Muscle layer of duodenum (tissue), 2 donors: Measurements from ENCODE around the gene CCDC70.

Experiments
- H3K27ac ChIP-seq: one replicate; pipeline ENCODE4 v1.7.0; 2013; ENCODE audit warnings: mild to moderate bottlenecking, low read length
- H3K27me3 ChIP-seq: one replicate; pipeline ENCODE4 v1.7.0; 2013; ENCODE audit warnings: low read depth, mild to moderate bottlenecking, control low read depth, low read length
- H3K36me3 ChIP-seq, 2 donors: one replicate each; pipeline ENCODE4 v1.7.0; 2013; ENCODE audit warnings: low read length in 2 of 2, control low read depth in 1 of 2, mild to moderate bottlenecking in 1 of 2; ENCODE audit not compliant: insufficient read depth in 2 of 2, control insufficient read depth in 1 of 2
- H3K4me1 ChIP-seq, 2 donors: one replicate each; pipeline ENCODE4 v1.7.0; 2013; ENCODE audit warnings: low read length in 2 of 2, mild to moderate bottlenecking in 2 of 2, control low read depth in 1 of 2, moderate library complexity in 1 of 2; ENCODE audit not compliant: insufficient read depth in 2 of 2, control insufficient read depth in 1 of 2
- H3K4me3 ChIP-seq, 2 donors: one replicate each; pipeline ENCODE4 v1.7.0; 2013; ENCODE audit warnings: low read length in 2 of 2, low read depth in 1 of 2, mild to moderate bottlenecking in 1 of 2
- H3K9me3 ChIP-seq, 2 donors: one replicate each; pipeline ENCODE4 v1.7.0; 2013; ENCODE audit warnings: low read length in 2 of 2, control low read depth in 1 of 2, mild to moderate bottlenecking in 1 of 2; ENCODE audit not compliant: control insufficient read depth in 1 of 2
- donor health status: healthy.

Gene CCDC70

GRCh38 chr13:51867062-51867461 lies 5.3 kb downstream of the CCDC70 start:
- no peak overlapping the region for H3K27ac ChIP-seq
- H3K4me1 ChIP-seq: no peaks in the 10 kb centered on the region
- H3K9me3 ChIP-seq: no peaks in the 10 kb centered on the region
- no peaks in the 10 kb centered on the region for H3K27me3 ChIP-seq
- H3K36me3 ChIP-seq: no peaks in the 10 kb centered on the region
- no peak overlapping the region for H3K4me3 ChIP-seq

DNA sequence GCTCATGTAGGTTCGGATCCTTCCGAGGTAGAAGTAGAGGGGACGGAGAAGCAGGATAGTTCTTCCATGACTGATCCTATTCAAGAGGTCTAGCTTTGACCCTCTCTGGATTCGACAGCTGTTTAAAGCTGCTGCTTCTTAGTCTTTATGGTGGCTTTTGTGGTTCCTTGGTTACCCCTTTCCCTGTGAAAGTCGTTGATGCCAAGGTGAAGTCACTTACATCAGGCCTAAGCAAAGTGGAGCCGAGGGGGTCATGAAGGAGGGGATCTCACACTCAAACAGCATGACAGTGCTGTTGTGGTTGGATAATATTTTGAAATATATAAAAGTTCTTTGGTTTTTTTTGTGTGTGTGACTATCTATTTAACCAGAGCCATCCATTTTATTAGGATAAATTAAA lies 8.1 kb downstream of the CCDC70 start:
- no peaks in the 10 kb centered on the region for H3K36me3 ChIP-seq

GRCh38 chr13:51870616-51871015 lies 8.8 kb downstream of the CCDC70 start:
- Histone ChIP-seq H3K36me3 (no peaks in the 10 kb centered on the region), H3K27ac (no peak overlapping the region), H3K4me3 (no peak overlapping the region), H3K9me3 (no peaks in the 10 kb centered on the region), H3K27me3 (no peaks in the 10 kb centered on the region), H3K4me1 (no peaks in the 10 kb centered on the region)

More for the DNA sequence above, 8.1 kb downstream of the CCDC70 start:
- H3K9me3 ChIP-seq: no peaks in the 10 kb centered on the region
- H3K27ac ChIP-seq: no peak overlapping the region
- no peak overlapping the region for H3K4me3 ChIP-seq
- H3K27me3 ChIP-seq: no peaks in the 10 kb centered on the region
- no peaks in the 10 kb centered on the region for H3K4me1 ChIP-seq

DNA sequence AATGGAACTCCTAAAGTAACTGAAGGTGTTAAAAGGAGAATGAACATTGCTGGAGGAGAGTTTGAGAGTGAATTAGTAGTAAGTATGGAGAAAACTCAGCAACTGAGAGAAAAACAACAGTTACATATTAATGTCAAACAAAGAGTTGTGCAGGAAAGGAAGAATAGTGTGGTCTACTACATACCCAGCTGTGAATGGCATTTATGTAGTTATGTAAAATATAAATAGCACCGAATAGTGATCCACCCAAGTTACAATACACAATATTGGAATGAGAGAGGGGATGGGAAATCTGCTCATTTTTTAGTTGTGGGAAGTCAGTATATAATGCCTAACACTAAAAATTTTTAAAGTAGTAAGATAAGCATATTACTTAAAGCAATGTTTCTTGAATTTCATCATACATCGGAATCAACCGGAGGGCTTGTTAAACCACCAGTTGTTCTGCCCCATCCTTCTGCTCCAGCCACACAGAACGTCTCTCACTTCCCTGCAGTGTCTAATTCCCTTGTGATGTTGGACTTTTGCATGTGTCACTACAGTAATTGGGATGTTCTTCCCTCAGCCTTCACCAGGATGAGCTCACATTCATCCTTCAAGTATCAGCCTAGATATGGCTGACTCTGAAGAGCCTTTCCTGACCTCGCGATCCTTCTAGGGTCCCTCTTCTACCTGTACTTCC lies 11.5 kb downstream of the CCDC70 start:
- Histone ChIP-seq H3K27me3 (no peaks in the 10 kb centered on the region), H3K36me3 (no peaks in the 10 kb centered on the region), H3K9me3 (no peaks in the 10 kb centered on the region), H3K4me1 (no peaks in the 10 kb centered on the region), H3K27ac (no peak overlapping the region), H3K4me3 (no peak overlapping the region)

DNA sequence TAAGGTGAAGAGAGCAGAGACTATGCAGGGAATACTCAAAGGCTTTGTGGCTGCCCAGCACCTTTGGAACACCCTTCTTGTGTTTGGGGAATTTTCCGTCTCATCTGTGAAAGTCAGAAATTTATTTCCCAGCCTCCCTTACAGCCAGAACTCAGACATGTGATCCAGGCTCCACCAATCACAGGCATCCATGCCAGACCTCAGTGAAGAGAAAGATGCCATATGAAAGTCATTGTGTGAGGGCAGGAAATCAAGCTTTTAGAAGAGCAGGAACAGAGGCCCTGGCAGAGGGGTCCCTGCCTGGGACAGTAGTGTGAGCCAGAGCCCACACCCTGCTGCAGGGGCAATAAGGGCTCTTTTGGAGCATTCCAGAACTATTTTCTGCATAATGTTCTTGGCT lies 12.1 kb downstream of the CCDC70 start:
- H3K4me3 ChIP-seq: no peak overlapping the region
- H3K4me1 ChIP-seq: no peaks in the 10 kb centered on the region
- H3K27me3 ChIP-seq: no peaks in the 10 kb centered on the region
- H3K27ac ChIP-seq: no peak overlapping the region
- no peaks in the 10 kb centered on the region for H3K9me3 ChIP-seq
- no peaks in the 10 kb centered on the region for H3K36me3 ChIP-seq

DNA sequence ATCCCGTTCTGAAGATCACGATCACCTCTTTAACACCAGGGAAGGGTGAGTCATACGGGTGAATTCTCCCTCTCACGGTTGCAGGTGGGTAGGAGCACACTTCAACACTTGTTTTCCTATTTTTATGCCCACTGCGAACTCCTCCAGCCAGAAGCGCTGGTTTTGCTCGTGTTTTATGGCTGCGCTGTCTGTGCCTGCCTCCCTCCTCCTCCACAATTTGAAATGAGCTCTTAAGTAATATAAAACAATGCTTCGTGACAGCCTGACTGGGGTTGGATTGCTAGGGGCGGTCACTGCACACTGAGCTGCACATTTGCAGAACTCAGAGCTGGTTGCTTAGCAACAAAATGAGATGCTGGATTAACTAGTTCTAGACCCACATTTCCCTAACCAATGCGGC lies 12.9 kb downstream of the CCDC70 start:
- Histone ChIP-seq H3K27me3 (no peaks in the 10 kb centered on the region), H3K36me3 (no peaks in the 10 kb centered on the region), H3K4me3 (no peak overlapping the region), H3K27ac (no peak overlapping the region), H3K9me3 (no peaks in the 10 kb centered on the region), H3K4me1 (no peaks in the 10 kb centered on the region)

- Histone ChIP-seq H3K27me3 (no peaks in the 10 kb centered on the region), H3K36me3 (no peaks in the 10 kb centered on the region), H3K27ac (no peak overlapping the region), H3K4me3 (no peak overlapping the region), H3K9me3 (peaks cover 0 to 6% of the 10 kb centered on the region in 2 donors), H3K4me1 (no peaks in the 10 kb centered on the region)
Observed at GRCh38 chr13:51879133-51879532, 17.4 kb downstream of the CCDC70 start.

- H3K36me3 ChIP-seq: no peaks in the 10 kb centered on the region
- no peak overlapping the region for H3K4me3 ChIP-seq
- H3K9me3 ChIP-seq: peaks cover 0 to 6% of the 10 kb centered on the region in 2 donors
- no peaks in the 10 kb centered on the region for H3K27me3 ChIP-seq
- H3K4me1 ChIP-seq: no peaks in the 10 kb centered on the region
- no peak overlapping the region for H3K27ac ChIP-seq
Observed at GRCh38 chr13:51881296-51881695, 19.5 kb downstream of the CCDC70 start.

DNA sequence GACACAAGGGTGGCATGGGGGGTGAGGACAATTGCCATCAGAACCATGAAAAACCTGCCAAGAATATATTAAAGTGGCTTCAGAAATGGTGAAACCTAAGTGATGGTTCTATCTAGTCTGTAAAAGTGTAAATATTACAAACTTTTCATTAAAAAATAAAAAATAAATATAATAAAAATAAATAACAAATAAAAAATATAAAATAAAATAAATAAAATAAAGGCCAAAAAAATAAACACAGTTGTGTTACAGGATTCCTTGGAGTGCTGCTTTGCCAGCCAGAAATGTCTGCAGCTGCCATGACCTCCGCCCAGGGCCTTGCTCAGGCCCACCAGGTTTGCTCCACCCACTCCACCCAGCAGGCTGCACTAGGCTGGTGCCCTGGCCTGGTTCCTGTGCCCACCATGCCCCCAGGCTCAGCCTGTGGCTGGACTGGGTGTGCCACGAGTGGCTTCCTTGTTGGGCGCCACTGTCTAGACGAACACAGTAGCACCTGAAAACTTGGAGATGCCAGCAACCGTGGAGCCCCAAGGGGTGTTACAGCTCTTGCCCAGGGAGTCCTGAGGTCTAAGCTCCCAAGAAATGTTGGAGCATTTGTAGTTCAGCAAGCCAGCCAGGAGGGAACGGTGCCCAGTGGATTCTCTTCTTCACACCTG lies 20.9 kb downstream of the CCDC70 start:
- Histone ChIP-seq H3K4me3 (no peak overlapping the region), H3K4me1 (no peaks in the 10 kb centered on the region), H3K27me3 (no peaks in the 10 kb centered on the region), H3K27ac (no peak overlapping the region), H3K9me3 (peaks cover 0 to 6% of the 10 kb centered on the region in 2 donors), H3K36me3 (no peaks in the 10 kb centered on the region)

GRCh38 chr13:51883226-51883600 lies 21.4 kb downstream of the CCDC70 start:
- Histone ChIP-seq H3K27me3 (no peaks in the 10 kb centered on the region), H3K36me3 (no peaks in the 10 kb centered on the region)

DNA sequence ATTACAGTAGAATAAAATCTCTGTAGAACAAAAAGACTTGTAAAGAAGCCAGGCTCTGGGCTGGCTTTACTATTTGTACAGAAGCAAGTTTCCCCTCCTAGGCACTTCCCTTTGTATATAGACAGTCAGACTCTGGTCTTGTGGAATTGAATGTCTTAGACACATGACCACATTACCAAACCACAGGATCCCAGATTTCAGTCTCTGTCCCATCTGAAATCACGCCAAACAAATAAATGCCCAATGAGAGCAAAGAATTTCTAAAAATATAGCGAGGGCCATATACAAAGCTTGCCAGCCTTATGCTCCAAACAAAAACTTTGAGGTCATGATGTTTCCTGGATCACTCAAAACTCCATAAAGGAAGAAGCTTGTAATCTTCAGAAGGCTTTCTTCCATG lies 23.9 kb downstream of the CCDC70 start:
- Histone ChIP-seq H3K4me3 (no peak overlapping the region), H3K9me3 (peaks cover 0 to 6% of the 10 kb centered on the region in 2 donors), H3K27me3 (no peaks in the 10 kb centered on the region), H3K36me3 (no peaks in the 10 kb centered on the region), H3K27ac (no peak overlapping the region), H3K4me1 (no peaks in the 10 kb centered on the region)

More at GRCh38 chr13:51883226-51883600, 21.4 kb downstream of the CCDC70 start:
- no peaks in the 10 kb centered on the region for H3K4me1 ChIP-seq
- no peak overlapping the region for H3K27ac ChIP-seq
- no peak overlapping the region for H3K4me3 ChIP-seq
- peaks cover 0 to 6% of the 10 kb centered on the region in 2 donors for H3K9me3 ChIP-seq

DNA sequence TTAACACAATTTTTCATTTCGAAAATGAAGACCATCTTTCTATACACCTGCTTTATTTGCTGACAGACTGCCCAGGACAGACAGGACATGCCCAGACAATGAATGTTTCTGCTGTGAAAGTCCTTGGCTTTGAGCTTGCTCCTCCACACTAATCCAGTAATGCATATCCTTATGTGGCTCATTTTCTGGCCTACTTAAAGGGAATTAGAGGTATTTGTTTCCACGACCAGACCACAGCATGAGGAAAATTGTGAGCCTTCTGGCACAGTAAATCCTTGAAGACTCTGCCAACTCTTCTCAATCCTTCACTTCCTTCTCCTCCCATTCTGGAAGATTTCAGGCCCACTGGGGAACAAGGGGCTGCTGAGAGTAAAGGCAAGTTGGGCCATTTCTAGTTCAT lies 25.7 kb downstream of the CCDC70 start:
- Histone ChIP-seq H3K27ac (no peak overlapping the region), H3K27me3 (no peaks in the 10 kb centered on the region), H3K9me3 (no peaks in the 10 kb centered on the region), H3K4me3 (no peak overlapping the region), H3K36me3 (no peaks in the 10 kb centered on the region), H3K4me1 (no peaks in the 10 kb centered on the region)
